ENCODE measurements around the gene INPP5D. TPM values are rescaled to one million over a fixed set of nuclear protein-coding genes. Genes with fewer than 3 reads are reported as not detected.
"Not testable (repeated sequence)": the region's sequence is repeated elsewhere in the genome, so short reads cannot be mapped to it uniquely, and the experiment has no call there.

INPP5D gene
- polyA plus RNA-seq, 3 donors: 6.6 to 7.2 (median 6.7) TPM

GRCh38 chr2:233091595-233092375 lies 31.6 kb downstream of the INPP5D start:
- no peak for DNase-seq

DNA sequence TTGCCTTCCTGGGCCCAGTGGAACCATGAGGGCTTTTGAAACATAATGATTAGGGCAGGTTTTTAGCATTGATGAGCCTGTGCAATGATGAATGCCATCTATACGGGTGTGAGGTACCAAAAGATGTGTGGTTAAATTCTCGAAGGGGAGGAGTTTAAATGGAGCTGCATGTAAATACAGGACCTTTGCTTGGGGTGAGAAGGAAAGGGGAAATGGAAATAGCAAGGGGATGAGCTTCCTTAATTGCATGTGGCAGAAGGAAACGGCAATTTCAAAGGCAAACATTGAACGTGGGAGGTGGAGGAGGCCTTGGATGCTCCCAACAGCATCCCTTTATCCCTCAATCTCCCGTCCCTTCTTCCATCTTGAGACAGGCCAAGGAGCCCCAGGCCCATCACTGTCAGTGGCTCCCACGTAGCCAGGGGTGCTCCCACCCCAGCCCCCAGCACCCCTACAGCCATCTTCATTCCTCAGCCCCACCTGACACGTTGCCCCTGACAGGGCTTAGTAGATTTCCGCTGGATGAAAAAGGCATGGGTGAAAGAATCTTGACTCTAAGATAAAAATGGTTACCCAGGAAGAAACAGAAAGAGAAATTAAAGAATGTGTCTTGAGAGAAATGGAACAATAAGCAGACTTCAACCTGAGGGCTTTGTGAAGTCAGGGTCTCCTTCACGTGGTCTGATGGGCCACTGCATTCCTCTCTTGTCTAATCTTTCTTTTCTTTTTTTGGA lies 32.5 kb downstream of the INPP5D start:
- DNase-seq: no peak

DNA sequence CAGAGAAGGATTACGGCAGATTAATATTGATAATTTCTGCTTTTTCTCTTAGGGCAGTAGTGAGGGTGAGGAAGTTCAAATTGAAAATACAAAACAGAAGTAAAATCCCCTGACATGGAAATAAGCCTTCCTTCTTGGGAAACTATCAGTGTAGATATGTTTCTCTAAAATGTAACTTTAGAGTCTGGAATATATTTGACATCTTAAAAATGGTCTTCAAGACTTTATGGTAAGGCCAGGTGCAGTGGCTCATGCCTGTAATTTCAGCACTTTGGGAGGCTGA lies 33.0 kb downstream of the INPP5D start:
- DNase-seq: no peak

DNA sequence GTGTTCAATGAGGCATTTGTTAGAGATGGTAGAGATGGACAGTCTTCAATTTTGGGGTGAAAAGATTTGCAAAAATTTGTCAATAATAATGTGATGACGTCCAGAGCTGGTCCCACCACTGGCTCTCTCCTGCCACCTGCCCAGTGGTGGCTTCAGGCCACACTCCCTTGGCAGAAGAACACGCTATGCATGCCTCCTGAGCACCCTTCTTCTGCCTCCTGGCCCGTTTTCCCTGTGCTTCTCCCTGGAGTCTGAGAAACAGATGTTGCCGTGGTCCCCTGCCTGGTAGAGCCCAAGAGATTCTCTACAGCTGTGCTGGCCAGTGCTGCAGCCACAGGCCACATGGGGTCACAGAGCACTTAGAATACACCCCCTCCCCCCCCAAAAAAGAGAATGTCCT lies 33.6 kb downstream of the INPP5D start:
- no peak for DNase-seq

- no peak for DNase-seq
Measured at GRCh38 chr2:233094614-233095013, 34.5 kb downstream of the INPP5D start.

- DNase-seq: no peak
Measured at GRCh38 chr2:233096006-233096405, 35.9 kb downstream of the INPP5D start.

GRCh38 chr2:233098618-233099017 lies 38.5 kb downstream of the INPP5D start:
- DNase-seq: no peak

- DNase-seq: not testable (repeated sequence)
Measured at GRCh38 chr2:233099820-233100191, 39.7 kb downstream of the INPP5D start.

- no peak for DNase-seq
Measured at GRCh38 chr2:233100192-233100998, 40.3 kb downstream of the INPP5D start.

GRCh38 chr2:233101141-233101540 lies 41.0 kb downstream of the INPP5D start:
- DNase-seq: no peak

GRCh38 chr2:233101816-233102215 lies 41.7 kb downstream of the INPP5D start:
- no peak for DNase-seq

DNA sequence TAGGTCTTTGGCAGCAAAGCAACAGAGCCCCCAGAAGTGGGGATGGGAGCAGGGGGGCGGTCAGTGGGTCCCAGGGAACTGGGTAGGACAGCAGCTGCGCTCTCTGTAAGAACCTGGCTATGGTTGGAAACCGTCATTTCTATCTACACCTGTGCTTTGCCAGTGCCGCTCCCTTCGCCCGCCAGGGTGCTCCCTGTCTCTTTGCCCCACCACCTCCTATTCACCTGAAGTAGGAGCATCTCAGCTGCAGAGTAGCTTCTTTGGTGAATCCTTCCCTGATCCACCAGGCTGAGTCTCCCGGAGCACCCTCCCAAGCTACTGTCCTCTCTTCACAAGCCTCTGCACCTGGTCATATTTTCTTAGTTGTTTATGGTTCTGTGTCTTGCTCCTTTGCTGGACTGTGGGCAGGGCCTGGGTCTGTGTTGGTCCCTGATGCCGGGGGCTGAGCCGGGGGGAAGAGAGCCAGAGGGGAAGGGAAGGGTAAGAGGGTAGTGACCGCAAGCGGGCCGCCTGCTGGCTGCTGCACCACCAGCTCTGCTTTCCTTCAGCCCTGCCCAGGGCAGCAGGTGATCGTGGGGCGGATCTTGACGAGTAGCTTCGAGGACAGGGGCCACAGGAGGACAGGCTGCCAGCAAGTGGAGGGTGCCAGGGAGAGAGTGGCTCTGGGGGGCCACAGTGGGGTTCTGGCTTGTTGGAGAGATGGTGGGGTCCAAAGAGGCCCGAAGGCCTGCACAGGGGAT lies 45.2 kb downstream of the INPP5D start:
- no peak for DNase-seq

DNA sequence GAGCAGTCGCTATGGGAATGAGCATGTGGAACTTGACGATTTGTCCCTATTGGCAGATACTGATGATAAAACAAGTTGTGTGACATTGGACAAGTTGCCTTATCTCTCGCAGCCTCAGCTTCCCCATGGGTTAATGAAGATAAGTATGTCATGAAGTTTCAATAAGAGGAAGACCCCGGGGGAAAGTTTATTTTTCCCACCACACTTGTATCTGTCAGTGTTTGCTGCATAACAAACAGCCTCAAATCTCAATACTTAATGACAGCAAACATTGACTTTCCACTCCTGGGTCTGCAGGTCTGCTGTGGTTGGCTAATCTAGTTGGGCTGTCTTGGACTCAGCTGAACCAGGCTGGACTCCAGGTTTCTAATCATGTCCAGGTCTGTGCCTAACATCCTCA lies 45.8 kb downstream of the INPP5D start:
- DNase-seq: no peak

DNA sequence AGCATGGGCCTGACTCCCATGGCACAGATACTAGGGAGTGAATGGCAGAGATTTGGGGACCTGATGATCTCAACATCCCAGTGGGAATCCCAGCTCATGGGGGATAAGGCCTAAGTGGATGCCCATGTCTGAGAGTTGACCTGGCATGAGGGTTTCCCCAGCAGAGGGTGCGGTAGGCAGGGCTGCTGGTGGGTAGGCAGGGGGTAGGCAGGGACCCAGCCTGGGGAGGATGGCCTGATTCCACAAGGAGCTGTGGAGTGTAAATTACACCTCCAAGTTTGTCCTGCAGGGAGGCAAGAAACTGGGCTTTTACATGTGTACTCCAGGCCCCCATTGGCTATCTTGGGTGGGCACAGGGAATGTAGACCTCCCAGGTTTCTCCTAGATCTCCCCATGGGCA lies 46.9 kb downstream of the INPP5D start:
- DNase-seq: no peak

GRCh38 chr2:233107831-233108300 lies 47.7 kb downstream of the INPP5D start:
- no peak for DNase-seq

- DNase-seq: no peak
Measured at GRCh38 chr2:233108611-233109490, 48.7 kb downstream of the INPP5D start.

DNA sequence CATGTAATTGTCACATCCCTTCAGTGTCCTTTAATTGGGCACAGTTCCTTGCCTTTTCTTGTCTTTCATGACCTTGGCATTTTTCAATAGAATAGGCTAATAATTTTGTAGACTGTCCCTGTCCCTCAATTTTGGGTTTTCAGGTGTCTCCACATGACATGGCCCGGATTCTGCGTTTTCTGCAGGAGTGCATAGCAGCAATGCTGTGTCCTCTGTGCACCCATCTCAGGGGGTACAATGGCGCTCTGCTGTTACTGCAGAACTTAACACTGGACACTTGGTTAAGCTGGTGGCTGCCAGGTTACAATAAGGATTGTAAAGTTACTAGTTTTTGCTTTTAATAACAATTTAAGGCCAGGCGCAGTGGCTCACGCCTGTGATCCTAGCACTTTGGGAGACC lies 51.3 kb downstream of the INPP5D start:
- no peak for DNase-seq

- no peak for DNase-seq
Measured at GRCh38 chr2:233112329-233112728, 52.2 kb downstream of the INPP5D start.

- DNase-seq: no peak
Measured at GRCh38 chr2:233112776-233113452, 52.8 kb downstream of the INPP5D start.

DNA sequence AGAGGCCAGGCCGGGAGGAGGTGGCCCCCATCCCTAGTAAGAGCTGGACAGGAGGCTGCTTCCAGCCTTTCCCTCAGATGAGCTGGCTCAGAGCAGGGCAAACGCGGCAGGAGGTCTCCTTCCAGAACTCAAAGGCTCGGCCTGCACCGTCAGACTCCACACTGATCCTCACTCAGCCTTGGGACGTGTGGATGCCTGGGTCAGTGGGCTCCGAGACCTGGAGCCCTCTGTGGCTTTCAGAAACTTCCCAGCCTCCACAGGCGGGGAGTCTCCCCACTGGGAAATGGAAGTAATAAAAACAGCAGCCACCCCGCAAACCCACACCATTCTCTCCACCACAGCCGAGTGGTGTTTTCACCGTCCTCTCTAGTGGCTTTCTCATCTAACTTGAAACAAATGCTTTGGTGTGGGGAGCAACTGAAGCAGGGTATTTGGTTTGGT lies 54.3 kb downstream of the INPP5D start:
- no peak for DNase-seq
